SKM-1 (cell line): ENCODE data around the gene CASQ1.

Source experiments
- DNase-seq: peaks from one replicate; lab custom pipeline; 2025; ENCODE audit not compliant: unreplicated experiment; lab: John Stamatoyannopoulos, UW

CASQ1 gene

GRCh38 chr1:160168016-160168415, 22.4 kb upstream of the CASQ1 start:
- DNase-seq, result no peak

DNA sequence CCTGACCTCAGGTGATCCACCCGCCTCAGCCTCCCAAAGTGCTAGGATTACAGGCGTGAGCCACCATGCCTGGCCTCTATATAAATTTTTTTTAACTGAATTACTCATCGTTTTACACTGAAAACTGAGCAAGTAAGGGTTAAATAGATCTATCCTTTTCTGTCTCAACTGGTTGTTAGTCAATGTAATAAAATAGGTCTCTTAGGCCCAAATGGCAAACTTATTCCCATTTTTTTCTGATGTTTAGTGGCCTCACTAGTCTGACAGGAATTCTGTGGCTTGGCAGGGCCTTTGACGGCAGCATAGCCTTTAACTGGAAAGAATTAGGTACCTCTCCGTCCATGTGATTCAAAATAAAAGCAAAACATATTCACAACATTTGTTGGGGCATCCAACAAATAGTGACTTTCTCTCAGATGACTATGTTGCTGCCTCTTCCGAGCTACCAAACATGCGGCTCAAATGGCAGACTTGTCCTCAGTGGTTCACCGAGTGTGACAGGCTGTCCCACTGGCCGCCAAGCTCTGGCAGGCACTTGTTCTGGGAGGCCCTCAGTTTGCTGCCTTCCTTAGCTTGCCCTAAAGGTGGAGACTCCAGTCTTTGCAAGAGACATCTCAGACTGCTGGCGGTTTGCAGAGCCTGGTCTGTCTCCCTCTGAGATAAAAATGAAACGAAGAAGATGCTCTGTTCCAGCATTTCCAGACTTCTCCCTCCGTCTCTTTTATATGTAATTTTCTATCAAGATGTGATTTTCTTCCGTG, 21.6 kb upstream of the CASQ1 start:
- no peak for DNase-seq

DNA sequence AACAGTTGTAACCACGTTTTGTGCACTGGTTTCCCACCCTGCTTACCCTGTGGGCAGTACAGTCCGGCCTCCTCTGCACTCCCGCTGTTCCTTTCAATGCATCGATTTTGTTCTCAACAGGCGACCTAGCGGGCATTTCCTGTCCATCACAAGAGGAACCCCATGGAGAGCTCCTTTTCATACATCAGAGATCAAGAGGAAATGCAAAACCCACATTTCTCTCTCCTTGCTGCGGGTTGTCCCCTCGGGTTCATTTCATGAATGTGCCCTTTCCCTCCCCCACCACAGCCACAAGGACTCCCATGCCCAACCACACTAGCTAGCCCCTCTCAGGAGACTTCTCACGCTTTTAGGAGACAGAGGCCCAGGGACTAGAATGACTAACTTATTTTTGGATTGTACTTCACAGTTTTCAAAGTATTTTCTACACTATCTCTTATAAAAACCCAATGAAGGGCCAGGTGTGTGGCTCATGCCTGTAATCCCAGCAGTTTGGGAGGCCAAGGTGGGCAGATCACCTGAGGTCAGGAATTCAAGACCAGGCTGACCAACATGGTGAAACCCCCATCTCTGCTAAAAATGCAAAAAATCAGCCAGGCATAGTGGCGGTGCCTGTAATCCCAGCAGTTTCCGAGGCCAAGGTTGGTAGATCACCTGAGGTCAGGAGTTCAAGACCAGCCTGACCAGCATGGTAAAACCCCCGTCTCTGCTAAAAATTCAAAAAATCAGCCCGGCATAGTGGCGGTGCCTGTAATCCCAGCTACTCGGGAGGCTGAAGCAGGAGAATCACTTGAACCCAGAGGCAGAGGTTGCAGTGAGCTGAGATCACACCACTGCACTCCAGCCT, 20.6 kb upstream of the CASQ1 start:
- DNase-seq, result no peak

DNA sequence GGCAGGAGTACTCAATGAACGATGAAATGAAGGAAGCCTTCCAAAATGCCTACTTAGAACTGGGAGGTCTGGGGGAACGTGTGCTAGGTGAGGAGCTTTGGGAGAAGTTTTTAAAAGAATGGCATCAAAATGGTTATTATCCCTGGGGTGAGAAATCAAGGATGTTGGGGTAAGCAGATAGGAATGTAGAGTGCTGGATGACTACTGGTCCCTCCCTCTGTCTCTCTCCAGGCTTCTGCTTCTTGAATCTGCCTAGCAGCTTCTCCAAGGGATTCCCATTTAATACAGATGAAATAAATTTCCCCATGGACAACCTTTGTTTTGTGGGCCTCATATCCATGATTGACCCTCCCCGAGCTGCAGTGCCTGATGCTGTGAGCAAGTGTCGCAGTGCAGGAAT, 19.0 kb upstream of the CASQ1 start:
- DNase-seq, result no peak

DNA sequence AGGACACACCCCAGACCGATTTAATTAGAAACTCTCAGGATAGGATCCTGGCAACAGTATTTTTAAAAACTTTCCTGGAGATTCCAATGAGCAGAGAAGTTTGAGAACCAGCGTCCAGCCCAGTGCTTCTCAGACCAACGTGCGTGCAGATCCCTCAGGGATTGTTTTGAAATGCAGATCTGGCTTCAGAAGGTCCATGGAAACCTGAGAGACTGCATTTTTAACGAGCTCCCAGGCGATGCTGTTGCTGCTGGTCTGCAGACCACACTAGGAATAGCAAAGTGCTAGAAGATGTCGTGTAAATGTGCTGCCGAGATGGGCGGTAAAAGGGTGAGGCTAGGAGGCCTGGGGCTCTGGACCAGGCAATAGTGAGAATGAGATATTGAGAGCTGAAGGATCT, 18.4 kb upstream of the CASQ1 start:
- DNase-seq, result no peak

DNA sequence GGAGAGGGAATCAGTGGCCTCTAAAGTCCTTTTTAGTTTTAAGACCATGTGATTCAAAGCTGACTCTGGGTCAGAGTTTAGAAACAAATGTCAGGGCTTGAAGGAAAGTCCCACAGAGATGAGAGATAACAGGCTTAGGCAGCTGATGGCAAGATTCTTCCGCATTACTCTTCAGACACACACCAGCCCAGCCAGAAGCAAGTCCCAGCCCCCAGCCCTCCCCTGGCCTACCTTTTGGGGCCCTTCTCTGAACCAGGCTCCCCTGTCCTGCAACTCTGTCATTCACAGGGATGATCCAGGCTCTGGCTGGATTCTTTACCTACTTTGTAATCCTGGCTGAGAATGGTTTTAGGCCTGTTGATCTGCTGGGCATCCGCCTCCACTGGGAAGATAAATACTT, 13.1 kb upstream of the CASQ1 start:
- DNase-seq, result no peak

DNA sequence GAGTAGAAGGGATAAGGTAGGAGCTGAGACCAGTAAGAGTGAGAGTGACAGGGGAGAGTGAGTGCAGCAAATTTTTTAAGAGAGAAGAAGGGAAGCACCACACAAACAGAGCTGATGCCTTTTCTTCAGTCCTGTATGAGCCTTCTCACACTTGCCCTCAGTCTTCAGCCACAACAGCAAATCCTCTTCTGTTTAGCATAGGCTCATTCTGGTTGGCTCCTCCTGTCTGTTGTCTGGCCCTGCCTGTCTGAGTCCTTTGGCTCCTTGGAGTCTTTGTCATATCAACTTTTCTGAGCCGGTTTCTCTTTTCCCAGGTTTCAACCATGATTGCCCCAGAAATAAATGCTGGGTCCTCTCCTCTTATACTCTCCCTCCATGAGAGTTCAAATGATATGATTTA, 12.7 kb upstream of the CASQ1 start:
- DNase-seq, result no peak

GRCh38 chr1:160178731-160179130, 11.6 kb upstream of the CASQ1 start:
- no peak for DNase-seq

- DNase-seq, result no peak
Observed at GRCh38 chr1:160179336-160179735, 11.0 kb upstream of the CASQ1 start.

DNA sequence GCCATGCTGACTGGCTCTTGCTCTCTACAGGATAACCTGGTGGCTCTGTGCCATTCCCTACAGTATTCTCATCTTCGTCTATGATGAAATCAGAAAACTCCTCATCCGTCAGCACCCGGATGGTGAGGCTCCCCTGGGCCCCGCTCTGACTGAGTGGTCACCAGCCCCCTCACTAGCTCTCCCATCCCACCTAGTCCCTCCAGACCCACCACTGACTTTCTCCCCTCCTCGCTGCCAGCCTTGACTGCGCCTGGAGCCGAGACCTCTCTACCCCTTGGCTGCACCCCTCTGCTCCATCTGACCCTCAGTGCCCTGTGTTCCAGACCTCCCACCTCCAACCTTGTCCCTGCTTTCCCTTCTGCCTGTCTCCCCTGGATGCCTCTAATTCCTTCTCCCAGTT, 4.1 kb upstream of the CASQ1 start:
- DNase-seq, result no peak

DNA sequence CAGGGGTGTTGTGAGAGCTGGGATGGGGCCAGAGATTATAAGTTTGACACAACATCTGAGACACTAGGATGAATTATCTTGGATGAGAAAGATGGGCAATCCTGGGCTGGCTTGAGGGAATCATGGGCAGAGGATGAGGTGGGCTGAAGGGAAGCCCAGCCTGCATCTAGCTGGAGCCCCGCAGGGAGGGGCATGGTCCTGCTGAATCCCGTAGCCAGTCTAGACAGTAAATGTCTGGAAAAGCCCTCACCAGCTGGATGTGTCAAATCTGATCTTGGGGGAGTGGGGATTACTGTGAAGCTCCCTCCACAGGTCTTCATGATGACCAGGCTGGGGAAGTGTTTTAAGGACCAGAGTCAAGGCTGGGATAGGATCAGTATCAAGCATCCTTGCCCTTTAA, 3.6 kb upstream of the CASQ1 start:
- no peak for DNase-seq

DNA sequence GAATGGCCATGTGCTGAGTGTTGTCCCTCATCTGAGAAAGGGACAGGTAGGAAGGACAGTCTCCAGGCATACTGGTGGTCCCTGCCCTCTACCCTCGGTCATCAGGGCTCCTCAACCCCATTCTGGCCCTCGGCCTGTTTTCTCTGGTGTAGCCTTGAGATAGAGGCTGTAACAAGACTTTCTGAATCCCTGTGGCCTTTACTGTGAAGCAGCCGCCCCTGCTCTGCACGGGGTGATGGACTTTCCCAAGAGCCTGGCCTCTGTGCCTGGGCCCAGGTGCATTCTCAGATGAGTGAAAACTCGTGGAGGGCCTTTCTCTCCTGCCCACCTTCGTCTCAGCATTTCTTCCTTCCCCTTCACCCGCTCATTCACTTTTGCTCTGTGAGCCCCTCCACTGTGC, 3.0 kb upstream of the CASQ1 start:
- no peak for DNase-seq

GRCh38 chr1:160188341-160188740, 2.0 kb upstream of the CASQ1 start:
- no peak for DNase-seq

DNA sequence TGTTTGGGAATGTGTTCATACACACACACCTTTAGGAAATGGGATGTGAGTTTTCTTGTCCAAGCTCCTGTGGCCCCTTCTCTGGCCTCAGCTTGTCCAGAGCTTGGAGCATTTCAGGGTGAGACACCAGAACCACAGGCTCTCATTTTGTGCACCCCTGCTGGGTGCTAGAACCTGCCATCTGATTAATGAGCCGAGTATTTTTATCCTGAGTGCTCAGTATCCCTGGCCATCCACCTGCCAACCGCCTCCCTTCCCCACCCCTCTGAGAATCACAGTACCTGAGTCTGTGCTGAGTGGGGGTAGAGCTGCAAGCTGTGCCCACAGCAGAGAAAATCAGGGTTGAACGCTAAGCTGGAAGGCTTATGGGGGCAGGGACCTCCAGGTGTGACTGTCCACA, 1.4 kb downstream of the CASQ1 start:
- no peak for DNase-seq

DNA sequence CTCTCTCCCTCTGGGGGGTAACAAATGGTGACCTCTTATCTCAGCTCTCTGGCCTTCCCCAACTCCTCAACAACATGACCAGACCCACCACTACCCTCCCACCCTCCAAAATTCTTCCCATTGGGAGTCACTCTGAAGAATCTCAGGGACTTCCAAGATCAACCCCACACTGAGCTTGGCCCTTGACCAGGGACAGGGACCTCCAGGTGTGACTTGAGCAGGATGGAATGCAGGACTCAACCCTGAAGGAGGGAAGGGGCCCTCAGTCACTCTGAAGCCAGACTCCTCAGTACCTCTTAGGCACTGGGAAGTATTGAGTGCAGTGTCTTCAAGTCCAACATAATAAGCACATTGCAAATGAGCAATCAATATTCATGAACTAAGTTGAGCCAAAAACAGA, 1.9 kb downstream of the CASQ1 start:
- no peak for DNase-seq

GRCh38 chr1:160193091-160193819, 2.9 kb downstream of the CASQ1 start:
- peak; percentile 91 for DNase-seq

DNA sequence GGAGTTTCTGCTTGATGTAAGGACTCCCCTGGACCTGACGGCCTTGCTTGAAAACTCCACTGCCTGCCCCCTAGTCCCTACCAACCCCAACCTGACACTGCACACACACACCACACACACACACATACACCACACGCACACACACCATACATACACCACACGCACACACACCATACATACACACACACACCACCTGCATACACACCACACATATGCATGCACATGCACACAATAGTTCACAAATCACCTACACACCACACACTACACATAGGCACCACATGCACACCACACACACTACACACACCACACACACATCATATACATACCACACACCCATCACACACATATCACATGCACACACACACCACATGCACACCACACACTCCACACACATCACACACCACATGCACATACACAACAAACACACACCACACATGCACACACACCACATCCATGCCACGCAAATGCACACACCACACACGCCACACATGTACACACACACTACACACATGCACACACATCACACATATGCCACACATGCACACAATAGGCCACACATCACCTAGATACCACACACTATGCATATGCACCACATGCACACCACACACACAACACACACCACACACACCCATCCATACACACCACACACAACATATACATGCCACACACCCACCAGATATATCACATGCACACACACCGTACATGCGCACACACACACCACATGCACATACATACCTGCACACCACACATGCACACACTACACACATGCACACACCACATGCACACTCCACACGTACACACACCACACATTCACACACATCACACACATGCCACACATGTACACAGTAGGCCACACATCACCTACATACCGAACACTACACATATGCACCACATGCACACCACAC, 3.7 kb downstream of the CASQ1 start:
- DNase-seq, result no peak

- DNase-seq, result no peak
Observed at GRCh38 chr1:160194737-160195059, 4.3 kb downstream of the CASQ1 start.

DNA sequence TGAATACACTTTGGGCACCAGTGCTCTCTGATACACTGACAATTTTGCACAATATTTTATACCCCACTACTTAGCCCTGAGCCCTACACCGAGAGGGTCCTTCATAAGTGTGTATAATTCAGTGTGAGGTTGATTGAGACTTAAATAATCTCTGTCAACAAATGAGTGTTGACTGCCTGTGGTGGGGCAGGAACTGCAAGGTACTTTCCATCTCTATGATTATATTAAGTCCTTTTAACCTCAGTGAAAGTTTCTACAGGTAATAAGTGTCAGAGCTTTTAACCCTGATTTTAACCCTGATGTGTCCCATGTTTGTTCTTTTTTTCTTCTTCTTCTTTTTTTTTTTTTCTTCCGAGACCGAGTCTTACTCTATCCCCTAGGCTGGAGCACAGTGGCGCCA, 5.8 kb downstream of the CASQ1 start:
- no peak for DNase-seq

DNA sequence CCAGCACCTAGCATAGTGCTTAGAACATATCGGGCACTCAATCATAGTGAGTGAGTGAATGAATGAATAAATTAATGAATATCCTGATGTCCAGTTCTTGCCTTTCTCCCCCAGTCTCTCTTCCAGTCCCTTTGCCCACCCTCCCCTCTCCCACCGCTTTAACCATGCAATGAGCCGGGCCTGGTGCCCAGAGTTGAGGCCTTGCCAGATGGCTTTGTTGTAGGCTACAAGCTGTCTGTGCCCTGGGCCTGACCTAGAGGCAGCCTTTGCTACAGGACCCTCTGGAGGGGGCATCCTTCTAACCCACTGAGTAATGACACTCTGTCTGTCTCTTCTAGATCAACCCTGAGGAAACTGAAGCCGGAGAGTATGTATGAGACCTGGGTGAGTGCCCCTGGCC, 6.9 kb downstream of the CASQ1 start:
- DNase-seq, result no peak

DNA sequence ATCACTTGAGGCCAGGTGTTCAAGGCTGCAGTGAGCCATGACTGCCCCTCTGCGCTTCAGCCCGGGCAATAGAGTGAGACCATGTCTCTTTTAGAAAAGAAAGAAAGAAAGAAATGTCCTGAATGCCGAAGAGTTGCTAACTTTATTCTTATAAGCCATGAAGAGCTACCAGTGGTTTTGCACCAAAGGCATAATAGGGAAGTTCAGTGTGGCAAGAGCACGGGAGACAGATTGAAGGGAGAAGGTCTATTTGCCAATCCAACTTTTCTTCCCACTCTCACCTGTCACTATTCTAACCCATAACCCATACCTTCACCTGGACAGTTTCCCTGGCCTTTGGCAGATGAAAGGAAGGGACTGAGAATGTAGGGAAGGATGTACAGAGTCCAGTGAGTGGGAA, 10.4 kb downstream of the CASQ1 start:
- DNase-seq, result peak; percentile 36
